Measurements from ENCODE around the gene VWA5B1. TPM values are rescaled to one million over a fixed set of nuclear protein-coding genes. Genes with fewer than 3 reads are reported as not detected.

The VWA5B1 gene
- total and polyA plus RNA-seq, 2 of the 8 experiments (the other 6 are each of a cell fraction or from before 2014, with no cell fraction given): 0.54 to 2.3 TPM

Other genes with a start within 250 kb of the VWA5B1 start
- gene PLA2G5, start 220.7 kb upstream of the VWA5B1 start, total RNA-seq (2021; fragmentation: NEBNext Ultra II Directional; extraction: Animal tissue kit (Norgen Biotek cat#: 25700)): not detected in 2 replicates
- 0.05 TPM in 1 of 2 replicates, not detected in the other for gene PLA2G5, start 220.7 kb upstream of the VWA5B1 start, polyA plus RNA-seq (2011; rRNA removed)
- not detected in 2 replicates for gene PLA2G2D, start 171.3 kb upstream of the VWA5B1 start, total RNA-seq (2021; fragmentation: NEBNext Ultra II Directional; extraction: Animal tissue kit (Norgen Biotek cat#: 25700))
- gene PLA2G2D, start 171.3 kb upstream of the VWA5B1 start, polyA plus RNA-seq (2011; rRNA removed): not detected in 2 replicates
- not detected in 2 replicates for gene PLA2G2F, start 151.6 kb upstream of the VWA5B1 start, total RNA-seq (2021; fragmentation: NEBNext Ultra II Directional; extraction: Animal tissue kit (Norgen Biotek cat#: 25700))
- not detected in 2 replicates for gene PLA2G2F, start 151.6 kb upstream of the VWA5B1 start, polyA plus RNA-seq (2011; rRNA removed)
- gene UBXN10, start 104.8 kb upstream of the VWA5B1 start, total RNA-seq (2021; fragmentation: NEBNext Ultra II Directional; extraction: Animal tissue kit (Norgen Biotek cat#: 25700)): 0.43 and 0.44 TPM in 2 replicates
- 0.50 and 0.68 TPM in 2 replicates for gene UBXN10, start 104.8 kb upstream of the VWA5B1 start, polyA plus RNA-seq (2011; rRNA removed)
- gene PLA2G2C, start 104.4 kb upstream of the VWA5B1 start, total RNA-seq (2021; fragmentation: NEBNext Ultra II Directional; extraction: Animal tissue kit (Norgen Biotek cat#: 25700)): not detected in 2 replicates
- not detected in 2 replicates for gene PLA2G2C, start 104.4 kb upstream of the VWA5B1 start, polyA plus RNA-seq (2011; rRNA removed)
- gene CAMK2N1, start 195.3 kb downstream of the VWA5B1 start, total RNA-seq (2021; fragmentation: NEBNext Ultra II Directional; extraction: Animal tissue kit (Norgen Biotek cat#: 25700)): 5.6 and 7.4 TPM in 2 replicates
- gene CAMK2N1, start 195.3 kb downstream of the VWA5B1 start, polyA plus RNA-seq (2011; rRNA removed): 1.8 and 2.3 TPM in 2 replicates
- 16.4 and 16.9 TPM in 2 replicates for gene MUL1, start 217.3 kb downstream of the VWA5B1 start, total RNA-seq (2021; fragmentation: NEBNext Ultra II Directional; extraction: Animal tissue kit (Norgen Biotek cat#: 25700))
- gene MUL1, start 217.3 kb downstream of the VWA5B1 start, polyA plus RNA-seq (2011; rRNA removed): 20.5 and 20.8 TPM in 2 replicates

All from H1 (cell line).